GM08714 (cell line): ENCODE data around the gene PDZRN4.

ENCODE experiments used
- H3K4me3 ChIP-seq: fragments of 200-500 bp; sonication (Bioruptor generic); 2 replicates; pipeline ENCODE4 v1.5.1; 2014; ENCODE audit warnings: mild to moderate bottlenecking, low read length, inconsistent platforms
- ZNF274 ChIP-seq: IDR thresholded peaks from 2 replicates; pipeline ENCODE4 v1.6.1; 2012; ENCODE audit warnings: mild to moderate bottlenecking, low read depth, low read length

PDZRN4 gene

DNA sequence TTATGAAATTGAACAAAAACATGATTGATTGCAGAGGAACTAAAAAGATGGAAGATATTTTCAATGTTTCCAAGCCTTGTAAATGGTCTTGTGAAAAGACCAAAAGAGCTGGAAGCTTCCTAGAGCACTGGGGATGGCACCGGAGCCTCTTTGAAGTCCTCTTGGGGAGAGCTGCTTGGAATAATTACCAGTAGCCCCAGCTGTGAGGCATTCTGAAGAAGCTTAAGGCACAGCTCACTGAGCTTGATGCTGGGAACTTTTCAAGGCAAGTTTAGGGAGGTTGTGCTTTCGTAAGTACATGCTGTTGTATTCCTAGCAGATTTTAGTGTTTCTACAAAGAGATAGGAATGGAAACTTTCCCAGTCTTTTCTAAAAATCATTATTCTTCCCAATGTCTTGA, 13.9 kb downstream of the PDZRN4 start:
- TF ChIP-seq ZNF274, result no peak
- no peak overlapping the region for H3K4me3 ChIP-seq

DNA sequence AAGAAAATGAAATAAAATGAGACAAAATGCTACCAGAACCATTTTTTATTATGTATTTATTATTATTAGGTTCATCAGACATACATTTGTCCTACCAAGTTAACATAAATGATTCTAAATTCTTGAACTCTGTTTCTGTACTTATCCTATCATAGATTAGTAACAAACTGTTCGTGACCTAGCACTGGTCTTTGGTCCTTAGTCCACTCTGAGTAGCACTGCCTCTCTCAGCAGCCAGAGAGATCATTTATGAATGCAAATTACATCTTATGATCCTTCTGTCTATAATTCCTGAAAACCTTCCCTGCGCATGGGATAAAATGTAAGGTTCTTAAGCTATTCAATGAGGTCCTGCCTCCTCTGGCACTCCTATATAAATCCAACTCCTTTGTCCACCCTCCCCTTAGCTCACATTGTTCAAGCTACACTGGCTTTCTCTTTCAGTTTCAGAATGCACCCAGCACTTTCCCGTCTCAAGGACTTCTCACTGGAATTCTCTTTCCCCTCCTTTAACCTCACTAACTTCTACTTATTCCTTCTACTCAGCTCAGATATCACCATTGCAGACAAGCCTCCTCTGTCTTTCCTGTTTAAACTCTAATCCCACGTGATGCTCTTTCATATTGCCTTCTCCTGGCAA, 17.1 kb downstream of the PDZRN4 start:
- TF ChIP-seq ZNF274, result no peak
- no peak overlapping the region for H3K4me3 ChIP-seq

DNA sequence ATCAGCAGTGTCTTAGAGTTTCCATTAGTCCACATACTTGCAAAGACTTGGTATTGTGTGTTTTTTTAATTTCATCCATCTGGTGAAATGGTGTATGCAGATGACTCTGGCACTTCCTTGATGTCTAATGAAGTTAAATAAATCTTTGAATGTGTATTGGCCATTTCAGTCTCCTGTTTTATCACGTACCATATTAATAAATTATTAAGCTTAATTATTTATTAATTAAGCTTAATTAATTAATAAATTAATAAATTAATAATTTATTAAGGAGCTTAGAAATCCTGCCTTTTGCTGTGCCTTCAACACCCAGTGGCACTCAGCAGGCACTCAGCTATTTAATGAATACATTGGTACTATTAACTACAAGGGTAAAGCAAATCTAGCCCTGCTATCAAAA, 18.2 kb downstream of the PDZRN4 start:
- no peak overlapping the region for H3K4me3 ChIP-seq
- no peak for TF ChIP-seq ZNF274

DNA sequence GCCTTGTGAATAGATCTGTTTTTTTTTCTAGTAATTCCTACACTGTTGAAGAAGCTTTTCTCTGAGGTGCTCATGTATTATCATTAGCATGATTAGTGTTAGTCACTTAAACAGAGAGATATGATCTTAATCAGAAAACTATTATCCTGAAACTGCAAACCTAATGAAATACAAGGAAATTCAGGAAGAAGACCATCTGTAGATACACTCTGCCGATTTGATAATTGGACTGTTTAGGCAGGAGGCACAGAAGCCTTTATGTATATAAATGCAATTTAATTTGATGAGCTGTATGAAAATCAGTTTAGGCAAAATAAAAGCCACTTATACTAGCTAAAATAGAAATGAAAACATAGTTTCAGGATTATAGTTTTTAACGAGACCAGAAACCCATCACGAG, 23.3 kb downstream of the PDZRN4 start:
- no peak for TF ChIP-seq ZNF274

DNA sequence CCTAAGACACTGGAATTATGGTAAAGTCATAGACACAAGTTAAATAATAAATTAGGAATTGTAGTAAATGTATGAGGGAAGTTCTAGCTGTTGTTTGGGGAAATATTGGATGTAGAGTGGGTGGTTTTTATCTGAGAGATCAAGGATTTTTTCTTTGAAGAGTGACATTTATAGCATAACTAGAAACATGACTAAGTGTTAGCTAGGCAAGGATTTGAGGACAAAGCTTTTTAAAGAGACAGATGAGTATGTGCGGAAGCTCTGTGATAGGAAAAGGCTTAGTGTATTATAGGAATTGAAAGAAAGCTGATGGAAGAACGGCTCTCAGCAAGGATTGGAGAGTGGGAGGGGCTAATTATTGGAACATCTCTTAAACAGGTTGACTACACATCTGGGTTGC, 24.5 kb downstream of the PDZRN4 start:
- no peak for TF ChIP-seq ZNF274

More for the DNA sequence above, 23.3 kb downstream of the PDZRN4 start:
- H3K4me3 ChIP-seq, result no peak overlapping the region

DNA sequence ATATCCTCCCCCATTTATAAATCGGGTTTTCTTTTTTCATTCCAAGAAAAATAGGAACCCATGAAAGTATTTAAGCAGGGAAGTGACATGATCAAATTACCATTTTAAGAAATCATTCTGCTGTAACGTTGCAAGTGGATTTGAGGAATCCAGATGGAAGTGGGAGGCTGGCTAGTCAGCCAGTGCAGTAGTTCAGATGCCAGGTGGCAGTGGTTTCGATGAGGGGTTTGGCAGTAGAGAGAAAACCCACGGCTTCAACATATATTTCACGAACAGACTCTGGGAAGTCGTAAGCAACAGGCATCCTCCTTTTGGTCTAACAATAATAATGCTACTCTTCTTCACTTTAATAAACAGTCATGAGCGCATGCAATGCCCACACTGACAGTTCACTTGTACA, 25.0 kb downstream of the PDZRN4 start:
- H3K4me3 ChIP-seq, result no peak overlapping the region
- no peak for TF ChIP-seq ZNF274

More for the DNA sequence above, 24.5 kb downstream of the PDZRN4 start:
- no peak overlapping the region for H3K4me3 ChIP-seq

DNA sequence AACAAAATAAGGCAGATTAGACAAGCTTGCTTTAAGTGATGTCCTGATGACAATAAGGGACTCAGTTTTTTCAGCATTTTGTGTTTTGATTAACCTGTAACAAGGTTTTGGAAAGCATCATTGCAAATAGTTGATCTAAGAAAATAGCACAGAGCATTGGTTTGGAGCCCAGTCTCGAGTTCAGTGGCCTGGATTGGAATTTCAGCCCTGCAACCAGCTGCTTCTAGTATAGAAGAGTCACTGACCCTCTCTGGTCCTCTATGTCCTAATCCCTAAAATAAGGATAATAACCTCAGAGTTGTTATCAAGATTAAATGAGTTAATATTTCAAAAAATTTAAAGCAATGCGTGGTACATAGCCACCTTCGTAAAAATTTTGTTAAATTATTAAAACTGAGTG, 25.5 kb downstream of the PDZRN4 start:
- no peak for TF ChIP-seq ZNF274
- H3K4me3 ChIP-seq, result no peak overlapping the region

DNA sequence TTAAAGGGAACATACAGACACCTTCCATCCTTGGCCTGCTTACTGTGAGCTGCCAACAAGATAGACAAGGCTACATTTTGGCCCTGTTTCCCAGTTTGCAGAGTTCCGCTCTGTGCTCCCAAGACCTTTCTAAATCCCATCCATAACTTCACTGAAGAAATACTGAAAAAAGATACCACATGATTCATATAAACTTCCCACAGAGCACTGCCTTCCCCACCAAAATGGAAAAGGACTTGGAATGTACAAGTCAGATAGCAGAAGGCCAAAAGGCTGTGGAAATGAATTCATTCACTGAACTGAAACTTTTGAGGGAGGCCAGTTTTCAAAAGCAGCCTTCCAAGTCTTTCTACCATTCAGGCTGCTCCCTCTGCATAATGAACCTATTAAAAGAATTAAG, 29.6 kb downstream of the PDZRN4 start:
- no peak overlapping the region for H3K4me3 ChIP-seq
- no peak for TF ChIP-seq ZNF274

DNA sequence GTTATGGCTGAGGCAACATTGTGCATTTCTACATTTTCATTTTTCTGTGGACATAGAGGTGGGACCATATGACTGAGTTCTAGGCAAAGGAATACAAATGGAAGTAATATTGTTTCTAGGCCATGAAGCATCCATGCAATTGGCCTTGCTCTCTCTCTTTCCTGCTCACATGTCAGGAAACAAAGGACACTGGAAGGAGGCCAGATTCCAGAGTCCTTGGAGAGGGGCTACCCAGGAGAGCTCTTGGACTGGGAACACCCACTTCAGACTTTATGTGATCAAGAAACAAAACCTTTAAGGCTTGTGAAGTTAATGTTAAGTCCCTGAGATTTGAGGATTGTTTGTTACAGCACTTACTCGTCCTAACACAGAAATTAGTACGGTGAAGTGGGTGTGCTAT, 32.8 kb downstream of the PDZRN4 start:
- H3K4me3 ChIP-seq, result no peak overlapping the region
- no peak for TF ChIP-seq ZNF274

DNA sequence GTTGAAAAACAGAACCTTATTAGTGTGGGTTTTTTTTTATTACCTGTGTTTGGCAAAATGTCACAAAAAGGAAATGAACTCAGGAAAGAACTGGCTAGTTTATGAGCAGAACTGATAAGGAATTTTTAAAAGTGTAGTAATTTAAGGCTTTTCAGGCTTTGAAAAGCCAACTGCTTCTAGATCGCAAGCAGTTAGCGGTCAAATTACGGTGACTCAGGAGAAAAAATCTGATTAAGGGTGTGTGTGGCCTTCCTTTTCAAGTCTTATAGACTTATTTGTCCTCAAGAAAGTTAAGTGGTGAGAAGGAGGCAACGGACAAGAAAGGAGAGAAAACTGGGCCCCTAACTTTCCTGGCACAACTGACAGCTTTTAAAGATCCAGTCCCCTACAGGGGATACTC, 33.4 kb downstream of the PDZRN4 start:
- H3K4me3 ChIP-seq, result no peak overlapping the region
- no peak for TF ChIP-seq ZNF274

DNA sequence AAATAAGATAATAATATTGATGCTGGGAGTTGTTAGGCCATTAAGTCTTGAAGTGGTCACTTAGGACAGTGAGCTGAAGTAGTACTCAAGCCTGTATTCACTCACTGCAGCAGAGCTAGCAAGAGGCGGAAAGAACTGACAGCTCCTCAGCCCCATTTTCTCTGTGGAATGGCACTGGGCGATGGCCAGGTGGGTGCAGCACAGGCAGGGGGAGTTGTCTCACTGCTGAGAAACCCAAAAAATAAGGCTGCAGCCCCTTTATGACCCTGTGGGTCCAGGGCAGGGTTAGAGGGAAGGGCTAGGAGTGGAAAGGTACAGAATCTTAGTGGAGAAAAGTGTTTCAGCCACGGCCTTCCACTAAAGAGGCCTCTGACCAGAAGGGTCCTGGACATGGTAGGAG, 35.5 kb downstream of the PDZRN4 start:
- no peak for TF ChIP-seq ZNF274
- no peak overlapping the region for H3K4me3 ChIP-seq

DNA sequence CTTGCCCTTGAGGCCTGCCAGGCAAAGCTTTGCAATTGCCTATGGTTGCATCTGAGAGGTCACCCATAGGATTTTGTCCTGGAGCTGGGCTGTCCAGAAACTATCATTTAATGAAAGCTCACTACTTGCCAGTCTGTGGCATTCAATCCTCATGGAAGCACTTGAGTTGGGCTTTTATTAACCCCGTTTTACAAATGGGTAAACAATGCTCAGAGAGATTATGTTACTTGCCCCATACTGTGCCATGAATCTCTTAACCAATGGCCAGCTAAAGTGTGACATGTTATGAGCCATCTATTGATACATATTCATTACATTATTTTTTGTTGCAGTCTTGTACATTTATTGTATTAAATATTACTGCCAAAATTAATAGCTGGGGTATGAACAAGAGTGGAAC, 35.9 kb downstream of the PDZRN4 start:
- TF ChIP-seq ZNF274, result no peak
- no peak overlapping the region for H3K4me3 ChIP-seq

DNA sequence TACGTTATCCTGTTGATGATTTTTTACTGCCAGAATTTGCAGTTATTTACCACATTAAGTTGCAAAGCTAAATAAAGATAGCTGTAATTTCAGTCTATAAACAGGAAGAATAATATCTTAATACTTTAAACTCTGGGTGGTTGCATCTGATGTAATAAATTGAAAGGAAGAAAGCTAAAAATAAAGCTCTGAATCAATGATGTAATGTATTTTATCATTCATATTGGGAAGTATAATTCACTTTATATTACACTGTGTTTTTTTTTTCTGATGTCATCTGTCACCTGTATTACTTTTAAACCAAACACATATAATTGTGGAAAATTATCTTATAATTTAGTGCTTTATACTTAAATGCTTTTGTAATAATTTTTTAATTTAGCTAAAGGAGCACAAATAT, 37.1 kb downstream of the PDZRN4 start:
- TF ChIP-seq ZNF274, result no peak
- H3K4me3 ChIP-seq, result no peak overlapping the region

DNA sequence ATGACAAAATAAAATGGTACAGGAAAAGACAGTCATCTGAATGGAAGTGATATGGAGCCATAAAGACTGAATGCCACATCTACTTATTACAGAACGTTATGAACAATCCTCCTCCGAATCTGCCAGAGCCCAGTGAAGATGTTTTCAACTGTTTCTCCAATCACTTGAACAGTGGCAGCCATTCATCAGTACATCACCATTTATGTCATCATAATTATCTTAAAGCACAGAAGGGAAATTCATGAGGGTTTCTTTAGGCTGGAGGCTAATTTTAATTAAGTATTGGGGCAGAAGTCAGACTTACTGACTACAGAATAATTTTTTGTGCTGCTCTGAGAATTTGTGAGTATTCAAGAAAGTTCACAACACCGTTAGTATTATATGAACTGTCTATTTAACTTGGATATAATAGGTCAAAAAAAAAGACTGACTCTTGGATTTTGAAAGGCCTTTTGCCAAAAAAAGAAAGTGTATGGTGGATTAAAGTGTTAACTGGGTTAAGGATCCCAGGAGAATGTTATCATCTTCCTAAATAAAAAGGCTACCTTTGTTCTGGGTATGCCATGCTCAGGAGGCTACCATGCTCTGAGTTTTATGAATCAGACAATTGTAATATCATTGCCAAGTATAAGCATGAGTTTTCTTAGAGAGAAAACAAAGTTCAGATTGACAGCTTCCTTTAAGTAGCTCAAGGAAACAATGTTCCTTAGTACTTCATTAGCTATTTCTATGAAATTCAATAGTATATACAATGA, 40.1 kb downstream of the PDZRN4 start:
- no peak for TF ChIP-seq ZNF274
- H3K4me3 ChIP-seq, result no peak overlapping the region

DNA sequence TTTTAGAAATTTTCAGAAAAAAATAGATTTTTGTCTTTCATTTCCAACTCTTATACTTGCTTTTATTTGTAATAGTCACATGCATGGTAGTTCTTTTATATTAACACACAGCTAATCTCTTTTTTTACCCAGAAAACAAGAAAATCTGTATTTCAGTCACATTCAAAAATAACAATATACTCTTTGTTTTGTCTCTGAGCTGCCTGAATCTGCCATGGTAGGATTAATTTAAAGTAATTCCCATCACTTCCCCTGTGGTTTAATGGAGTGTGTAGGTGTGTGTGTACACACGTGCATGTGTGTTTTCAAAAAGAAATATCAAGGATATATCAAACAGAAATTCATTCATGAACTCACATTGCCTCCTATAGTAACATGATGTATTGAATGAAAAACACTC, 42.6 kb downstream of the PDZRN4 start:
- no peak for TF ChIP-seq ZNF274
- H3K4me3 ChIP-seq, result no peak overlapping the region

DNA sequence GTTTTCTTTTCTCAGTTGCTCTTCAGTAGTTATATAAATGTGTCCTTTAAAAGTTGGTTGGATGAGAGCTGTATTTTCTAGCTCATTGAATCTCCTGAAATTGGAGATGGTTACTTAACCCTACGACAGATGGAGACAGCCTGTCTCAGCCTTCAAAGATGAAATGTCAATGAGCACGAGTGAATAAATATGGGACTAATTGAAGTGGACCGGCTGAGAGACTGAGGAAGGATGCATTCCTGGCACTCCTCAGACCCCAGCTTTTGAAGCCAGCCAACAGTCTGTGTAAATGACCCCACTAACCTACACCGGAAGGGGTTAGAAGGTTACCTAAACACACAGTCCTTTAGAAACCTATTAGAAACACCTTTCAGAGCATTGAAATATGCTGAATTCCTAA, 46.6 kb downstream of the PDZRN4 start:
- TF ChIP-seq ZNF274, result no peak
- no peak overlapping the region for H3K4me3 ChIP-seq

DNA sequence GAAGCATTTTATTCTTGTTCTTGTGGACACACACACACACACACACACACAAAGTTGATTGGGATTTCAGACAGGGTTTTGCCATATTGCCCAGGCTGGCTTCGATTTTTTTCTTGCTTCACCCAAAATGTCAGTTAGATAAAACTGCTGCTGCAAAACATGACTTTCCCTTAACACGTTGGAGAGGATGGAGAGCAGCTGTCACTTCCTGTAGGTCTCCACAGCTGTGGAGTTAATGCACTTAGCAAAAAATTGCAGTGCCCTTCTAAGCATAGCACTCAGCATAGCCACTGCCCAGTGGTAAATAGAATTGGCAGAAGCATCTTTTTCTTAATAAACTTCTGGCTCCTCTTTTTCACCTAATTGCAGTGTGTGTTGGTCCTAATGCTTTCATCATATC, 54.5 kb downstream of the PDZRN4 start:
- TF ChIP-seq ZNF274, result no peak

More for the DNA sequence above, 54.5 kb downstream of the PDZRN4 start:
- H3K4me3 ChIP-seq, result no peak overlapping the region
